HG03342 (cell line): ENCODE measurements around the gene PCGF1.
A peak's percentile ranks its signal among the peaks of the same experiment; 100 is the strongest.
"Not testable (repeated sequence)": the region's sequence is repeated elsewhere in the genome, so short reads cannot be mapped to it uniquely, and the experiment has no call there.

ENCODE experiments used
- ATAC-seq: cut with Tn5 transposase; IDR thresholded peaks from one replicate; pipeline ENCODE4 v1.9.1; 2021; ENCODE audit warnings: mild to moderate bottlenecking, moderate library complexity; ENCODE audit not compliant: unreplicated experiment

The PCGF1 gene

DNA sequence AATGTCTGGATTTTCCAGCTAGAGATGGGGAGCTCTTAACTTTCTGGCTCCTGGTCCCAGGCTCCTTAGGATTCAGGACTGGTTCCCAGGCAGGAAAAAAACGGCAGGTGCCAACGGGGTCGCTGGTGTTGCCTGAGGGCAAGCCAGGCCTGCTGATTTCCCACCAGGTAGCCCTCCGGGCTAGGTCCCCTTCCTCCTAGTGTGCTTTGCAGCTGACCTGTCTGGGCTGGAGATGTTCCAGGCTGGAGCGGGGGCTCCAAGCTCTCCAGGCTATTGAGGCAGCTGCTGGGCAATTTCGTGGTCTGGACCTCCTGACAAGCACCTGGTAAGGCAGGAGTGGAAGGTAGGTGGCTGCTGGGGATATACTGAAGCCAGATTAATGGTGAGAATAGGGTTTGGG lies 33.0 kb downstream of the PCGF1 start:
- ATAC-seq, result no peak

DNA sequence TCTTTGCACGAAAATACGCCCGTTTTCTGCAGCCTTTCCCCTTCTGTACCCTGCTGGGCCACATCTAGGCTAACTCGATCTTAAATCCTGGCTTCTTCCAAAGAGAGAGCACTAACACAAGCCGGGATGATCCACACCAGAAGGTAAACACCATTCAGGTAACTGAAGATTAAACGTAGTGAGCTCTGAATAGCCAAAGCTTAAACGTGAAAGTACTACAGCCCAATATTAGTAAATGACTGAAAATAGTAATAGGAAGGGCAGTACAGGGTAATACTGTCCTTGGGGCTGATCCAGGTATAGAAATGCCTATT lies 34.6 kb downstream of the PCGF1 start:
- ATAC-seq, result no peak

DNA sequence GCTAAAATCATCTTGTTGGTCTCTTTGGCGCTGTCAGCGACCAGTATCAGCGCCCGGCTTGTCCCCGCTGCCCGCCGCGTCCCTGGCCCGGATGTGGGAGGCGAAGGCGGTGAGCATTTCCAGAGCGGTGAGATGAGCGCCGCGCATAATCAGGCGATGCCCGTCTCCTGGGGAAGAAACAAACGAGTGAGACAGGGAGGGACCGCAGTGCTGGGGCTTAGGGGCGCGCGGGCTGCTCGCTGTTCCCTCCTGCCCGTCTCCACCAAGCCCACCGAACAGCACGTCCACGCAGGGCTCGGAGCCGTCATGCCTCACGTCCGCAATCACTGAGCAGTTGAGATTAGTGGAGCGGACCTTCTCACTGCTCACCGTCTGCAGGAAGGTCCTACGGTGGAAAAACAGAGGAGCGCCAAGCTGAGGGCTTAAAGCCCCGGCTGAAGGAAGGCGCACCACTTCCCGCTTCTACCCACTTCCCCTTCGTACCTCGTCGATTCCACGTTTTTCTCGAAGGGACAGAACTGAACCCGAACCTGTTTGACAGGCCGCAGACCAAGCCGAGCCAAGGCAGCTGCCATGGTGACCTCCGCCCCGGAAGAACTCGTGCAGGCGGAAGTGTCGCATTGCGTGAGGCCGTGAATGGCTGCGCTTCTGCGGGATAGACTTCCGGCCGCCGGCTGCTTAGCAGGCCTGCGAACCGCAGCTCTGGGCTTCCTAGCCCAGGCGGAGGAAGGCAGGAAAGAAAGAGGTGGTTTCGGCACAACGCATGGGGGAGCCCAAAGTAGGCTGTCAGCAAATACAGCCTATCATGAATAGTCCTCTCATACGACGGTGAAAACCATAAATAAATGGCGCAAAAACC lies 35.2 kb downstream of the PCGF1 start, which contains the start of gene MRPL53:
TSS of gene MRPL53 (minus strand) at position 595 of the 859 bp plus-strand sequence. CDS start at position 575, 20 bp downstream.
- peak; percentile 81 for ATAC-seq

DNA sequence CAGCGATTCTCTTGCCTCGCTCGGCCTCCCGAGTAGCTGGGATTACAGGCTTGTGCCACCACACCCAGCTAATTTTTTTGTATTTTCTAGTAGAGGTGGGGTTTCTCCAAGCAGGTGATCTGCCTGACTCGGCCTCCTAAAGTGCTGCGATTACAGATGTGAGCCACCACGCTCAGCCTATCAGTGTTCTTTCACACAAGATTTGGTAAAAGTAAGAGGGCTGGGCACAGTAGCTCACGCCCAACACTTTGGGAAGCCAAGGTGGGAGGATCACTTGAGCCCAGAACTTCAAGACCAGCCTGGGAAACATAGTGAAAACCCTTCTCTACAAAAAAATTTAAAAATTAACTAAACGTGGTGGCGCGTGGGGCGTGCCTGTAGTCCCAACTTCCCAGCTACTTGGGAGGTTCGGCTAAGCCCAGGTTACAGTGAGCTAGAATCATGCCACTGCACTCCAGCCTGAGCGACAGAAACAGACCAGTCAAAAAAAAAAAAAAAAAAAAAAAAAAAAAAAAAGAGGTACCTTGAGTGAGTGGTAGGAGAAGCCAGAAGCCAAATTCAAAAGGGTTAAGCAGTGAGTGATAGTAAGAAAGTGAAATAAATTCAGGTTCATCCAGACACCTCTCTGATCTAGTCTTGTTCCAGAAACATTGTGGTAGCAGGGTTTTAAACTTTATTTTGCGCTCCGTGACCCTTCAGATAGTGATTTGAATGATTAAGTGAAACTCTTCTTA lies 36.0 kb downstream of the PCGF1 start:
- no peak for ATAC-seq

DNA sequence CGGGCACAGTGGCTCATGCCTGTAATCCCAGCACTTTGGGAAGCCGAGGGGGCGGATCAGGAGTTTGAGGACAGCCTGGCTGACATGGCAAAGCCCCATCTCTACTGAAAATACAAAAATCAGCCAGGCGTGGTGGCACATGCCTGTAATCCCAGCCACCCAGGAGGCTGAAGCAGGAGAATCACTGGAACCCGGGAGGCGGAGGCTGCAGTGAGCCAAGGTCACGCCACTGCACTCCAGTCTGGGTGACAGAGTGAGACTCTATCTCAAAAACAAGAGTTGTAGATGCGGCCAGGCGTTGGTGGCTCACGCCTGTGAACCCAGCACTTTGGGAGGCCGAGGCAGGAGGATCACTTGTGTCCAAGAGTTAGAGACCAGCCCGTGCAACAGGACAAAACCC lies 36.8 kb downstream of the PCGF1 start:
- ATAC-seq, result not testable (repeated sequence)

DNA sequence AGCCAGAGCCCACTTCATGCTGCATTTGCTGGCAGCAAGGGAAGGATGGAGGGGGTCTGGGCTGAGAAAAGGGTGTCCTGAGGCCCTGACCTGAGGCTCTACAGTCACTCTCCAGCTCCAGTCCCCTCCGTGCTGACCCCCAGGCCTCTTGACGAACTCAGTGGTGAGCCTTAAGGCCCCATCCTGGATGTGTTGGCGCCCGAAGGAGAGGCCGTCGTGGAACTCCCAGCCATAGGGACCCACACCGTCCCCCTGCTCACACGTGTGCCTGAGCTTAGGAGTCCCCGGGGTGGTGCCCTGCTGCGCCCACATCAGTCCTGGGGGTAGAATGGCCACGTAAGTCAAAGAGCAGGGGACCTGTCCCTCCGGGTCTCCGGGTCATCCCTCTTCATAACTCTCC lies 43.1 kb downstream of the PCGF1 start:
- ATAC-seq, result no peak

DNA sequence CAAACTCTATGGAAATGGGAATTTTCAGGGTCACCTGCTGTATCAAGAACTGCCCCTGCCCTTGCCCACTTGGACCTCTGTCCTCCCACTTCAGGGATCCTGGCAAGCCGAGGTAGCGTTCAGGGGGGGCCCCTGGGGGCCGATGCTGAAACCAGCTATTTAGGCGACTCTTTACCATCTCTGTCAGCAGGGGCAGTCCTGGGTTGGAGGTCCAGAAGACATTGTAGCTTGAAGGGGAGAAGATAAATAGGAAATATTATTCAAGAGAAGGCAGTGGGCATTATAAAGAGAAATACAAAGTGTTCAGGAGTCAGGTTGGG lies 44.7 kb downstream of the PCGF1 start:
- ATAC-seq, result no peak

DNA sequence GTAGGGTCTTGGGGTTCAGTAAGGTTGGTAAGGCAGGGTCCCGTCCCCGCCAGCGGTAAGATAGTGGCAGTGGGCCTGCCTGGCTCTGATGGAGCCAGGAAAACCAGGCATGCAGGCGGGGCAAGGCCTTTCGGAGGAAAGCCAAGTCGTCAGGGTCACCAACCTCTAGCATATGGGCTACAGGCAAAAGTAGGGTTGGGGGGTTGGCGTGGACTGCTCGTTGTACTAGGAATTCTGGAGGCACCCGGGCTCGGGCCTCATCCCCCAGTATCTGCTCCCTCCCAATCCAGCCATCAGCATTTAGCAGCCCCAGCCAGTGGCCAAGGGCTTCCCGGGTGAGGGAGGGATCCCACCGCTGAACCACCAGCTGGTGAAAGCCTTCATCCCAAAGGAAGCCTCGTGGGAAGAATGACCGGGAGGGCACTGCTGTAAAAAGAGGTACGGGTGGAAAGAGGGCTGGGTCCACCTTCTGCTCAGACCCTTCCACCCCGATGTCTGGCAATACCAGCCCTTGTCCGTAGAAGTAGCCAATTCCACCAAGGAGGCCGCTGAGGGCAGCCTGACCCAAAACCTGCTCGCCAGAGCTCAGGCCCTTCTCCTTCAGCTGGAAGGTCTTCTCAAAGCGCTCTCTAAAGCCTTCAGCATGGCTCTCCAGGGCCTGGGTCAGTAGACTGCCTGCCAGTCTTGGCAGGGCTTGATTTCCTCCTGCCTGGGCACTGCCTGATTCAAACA lies 45.3 kb downstream of the PCGF1 start:
- no peak for ATAC-seq

DNA sequence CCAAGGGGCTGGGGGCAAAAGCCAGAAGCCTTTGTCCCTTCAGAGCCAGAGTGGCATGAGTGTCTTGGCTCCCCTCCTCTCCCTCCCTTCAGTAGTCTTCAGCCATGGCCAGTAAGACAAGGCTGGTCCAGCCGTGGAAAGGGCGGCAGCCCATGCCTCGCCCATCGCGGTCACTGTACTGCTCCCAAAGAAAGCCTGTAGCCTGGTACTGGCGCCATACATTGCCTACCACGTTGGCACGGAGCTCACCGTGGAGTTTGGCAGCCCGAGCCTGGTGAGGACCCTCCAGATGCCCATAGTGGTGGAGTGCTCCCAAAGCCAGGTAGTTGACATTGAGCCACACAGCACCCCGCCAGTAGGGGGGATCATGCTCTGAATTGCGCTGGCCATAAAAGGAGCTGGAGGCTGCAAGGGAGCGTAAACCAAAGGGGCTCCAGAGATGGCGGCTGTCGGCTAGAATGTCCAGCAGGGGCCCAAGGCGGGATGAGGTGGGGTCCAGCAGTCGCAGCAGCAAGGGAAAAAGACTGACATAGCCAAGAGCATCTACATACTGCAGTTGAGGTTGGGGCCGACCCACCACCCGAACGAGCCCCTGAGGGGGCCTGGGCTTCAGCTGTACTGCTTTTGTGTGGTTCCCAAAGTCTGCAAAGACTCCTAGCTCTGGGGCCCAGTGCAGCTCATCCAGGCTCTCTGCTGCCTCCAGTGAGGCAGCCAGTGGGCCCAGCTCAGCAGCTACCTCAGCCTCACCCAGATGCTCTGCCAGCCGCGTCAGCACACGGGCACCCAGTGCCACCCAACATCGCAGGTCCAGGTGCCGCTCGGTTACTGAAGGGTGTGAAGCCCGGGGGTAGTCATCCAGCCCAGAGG lies 46.1 kb downstream of the PCGF1 start:
- ATAC-seq, result no peak

DNA sequence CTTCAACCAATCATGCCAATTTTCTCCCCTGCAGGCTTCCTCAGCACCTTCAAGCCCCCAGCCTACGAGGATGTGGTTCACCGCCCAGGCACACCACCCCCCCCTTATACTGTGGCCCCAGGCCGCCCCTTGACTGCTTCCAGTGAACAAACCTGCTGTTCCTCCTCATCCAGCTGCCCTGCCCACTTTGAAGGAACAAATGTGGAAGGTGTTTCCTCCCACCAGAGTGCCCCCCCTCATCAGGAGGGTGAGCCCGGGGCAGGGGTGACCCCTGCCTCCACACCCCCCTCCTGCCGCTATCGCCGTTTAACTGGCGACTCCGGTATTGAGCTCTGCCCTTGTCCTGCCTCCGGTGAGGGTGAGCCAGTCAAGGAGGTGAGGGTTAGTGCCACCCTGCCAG lies 47.3 kb downstream of the PCGF1 start:
- not testable (repeated sequence) for ATAC-seq

DNA sequence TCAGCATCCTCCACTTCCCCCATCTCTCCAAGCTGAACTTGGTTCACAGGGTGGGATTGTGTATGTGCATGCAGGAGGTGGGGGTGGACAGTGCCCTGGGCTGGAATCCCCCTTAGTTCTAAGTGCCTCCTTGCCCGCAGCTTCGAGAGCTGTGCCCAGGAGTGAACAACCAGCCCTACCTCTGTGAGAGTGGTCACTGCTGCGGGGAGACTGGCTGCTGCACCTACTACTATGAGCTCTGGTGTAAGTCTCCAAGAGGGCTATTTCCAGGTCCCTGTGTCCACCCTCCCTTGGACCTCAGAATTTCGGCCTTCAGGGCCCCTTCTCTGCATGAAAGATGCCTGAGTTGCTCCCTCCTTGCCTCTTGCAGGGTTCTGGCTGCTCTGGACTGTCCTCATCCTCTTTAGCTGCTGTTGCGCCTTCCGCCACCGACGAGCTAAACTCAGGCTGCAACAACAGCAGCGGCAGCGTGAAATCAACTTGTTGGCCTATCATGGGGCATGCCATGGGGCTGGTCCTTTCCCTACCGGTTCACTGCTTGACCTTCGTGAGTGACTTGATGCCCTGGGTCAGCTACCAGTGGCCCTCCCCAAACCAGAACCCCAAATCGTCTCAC lies 47.9 kb downstream of the PCGF1 start:
- not testable (repeated sequence) for ATAC-seq

DNA sequence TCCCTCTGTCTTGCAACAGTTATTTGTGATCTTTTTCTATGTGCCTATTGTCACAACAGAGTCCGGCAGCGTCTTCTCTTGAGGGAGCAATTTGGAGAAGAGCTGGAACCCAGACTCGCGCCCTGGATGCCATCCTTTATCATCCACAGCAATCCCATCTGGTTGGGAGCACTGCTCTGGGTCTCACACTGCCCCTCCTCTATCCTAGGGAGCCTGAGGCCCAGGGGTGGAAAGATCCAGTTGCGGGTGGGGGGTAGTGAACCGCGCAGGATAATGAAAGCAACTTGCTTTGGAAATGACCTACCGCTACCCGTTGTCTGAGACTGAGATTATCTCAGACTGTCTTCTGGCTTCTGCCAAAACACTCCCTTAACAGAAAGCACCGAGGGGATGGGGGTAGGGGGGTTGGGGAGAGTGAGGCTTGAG lies 48.5 kb downstream of the PCGF1 start:
- no peak for ATAC-seq

DNA sequence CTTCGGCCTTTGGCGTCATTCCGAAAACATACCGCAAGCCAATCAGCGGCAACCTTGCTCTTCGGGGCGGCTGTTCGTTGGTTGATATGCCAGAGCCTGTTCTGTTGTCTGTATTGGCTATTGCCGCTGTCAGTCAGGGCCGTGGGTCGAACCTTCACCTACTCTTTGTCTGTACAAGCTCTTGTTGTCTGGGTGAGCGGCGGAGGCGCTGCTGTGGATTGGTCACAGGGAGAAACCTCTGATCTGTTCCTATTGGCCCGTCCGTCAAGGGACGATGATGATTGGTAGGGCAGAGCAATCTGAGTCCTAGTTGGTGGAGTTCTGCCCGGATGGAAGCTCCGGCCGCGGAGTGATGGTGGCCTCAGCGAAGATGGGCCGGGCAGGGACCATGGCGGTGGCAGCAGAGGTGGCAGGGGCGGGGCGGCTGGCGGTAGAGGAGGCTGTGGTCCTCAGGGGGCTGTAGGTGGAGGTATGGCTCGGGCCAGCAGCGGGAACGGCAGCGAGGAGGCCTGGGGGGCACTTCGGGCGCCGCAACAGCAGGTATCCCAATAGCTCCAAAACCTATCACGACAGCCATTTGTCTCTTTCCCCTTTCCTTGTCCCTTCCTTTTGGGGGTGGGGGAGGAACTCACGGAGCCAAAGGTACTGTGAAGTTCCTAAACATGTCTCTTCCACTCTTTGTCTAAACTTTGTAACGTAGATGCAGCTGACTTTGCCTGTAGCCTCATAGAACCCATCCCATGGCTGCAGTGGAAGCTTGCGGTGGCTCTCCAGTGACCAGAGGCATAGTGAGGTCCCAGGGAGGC lies 49.2 kb downstream of the PCGF1 start, which contains the start of gene WBP1:
TSS of gene WBP1 (plus strand) at position 307 of the 806 bp plus-strand sequence. CDS start at position 472, 165 bp downstream.
- ATAC-seq, result peak; percentile 83

DNA sequence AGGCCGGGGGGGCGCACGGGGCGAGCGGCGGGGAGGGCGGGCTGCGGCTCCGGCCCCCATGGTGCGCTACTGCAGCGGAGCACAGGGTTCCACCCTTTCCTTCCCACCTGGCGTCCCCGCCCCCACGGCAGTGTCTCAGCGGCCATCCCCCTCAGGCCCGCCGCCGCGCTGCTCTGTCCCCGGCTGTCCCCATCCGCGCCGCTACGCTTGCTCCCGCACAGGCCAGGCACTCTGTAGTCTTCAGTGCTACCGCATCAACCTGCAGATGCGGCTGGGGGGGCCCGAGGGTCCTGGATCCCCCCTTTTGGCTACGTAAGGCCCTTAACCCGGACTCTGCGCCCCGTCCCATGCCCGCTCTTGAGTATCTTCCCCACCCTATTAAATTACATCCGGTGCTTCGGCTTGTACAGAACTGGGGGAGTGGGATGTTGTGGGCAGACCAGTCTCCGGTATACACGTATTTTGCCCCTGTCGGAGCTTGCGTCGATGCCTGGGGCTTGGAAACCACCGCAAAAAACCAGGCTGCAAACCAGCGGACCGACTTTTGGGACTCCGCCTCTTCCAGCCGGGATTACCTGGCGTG lies 49.9 kb downstream of the PCGF1 start:
- ATAC-seq, result peak; percentile 26

DNA sequence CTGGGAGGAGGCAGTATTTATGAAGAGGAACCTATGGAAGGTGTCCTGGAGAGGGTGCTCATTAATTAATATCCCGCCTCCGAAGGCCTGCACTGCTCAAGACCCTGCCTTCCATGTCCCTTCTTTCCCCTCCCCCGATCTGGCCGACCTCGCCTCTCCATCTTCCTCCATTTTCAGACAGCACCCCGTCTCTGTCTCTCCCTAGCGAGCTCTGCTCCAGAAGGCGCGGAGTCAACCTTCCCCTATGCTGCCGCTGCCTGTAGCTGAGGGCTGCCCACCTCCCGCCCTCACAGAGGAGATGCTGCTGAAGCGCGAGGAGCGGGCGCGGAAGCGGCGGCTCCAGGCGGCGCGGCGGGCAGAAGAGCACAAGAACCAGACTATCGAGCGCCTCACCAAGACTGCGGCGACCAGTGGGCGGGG lies 50.4 kb downstream of the PCGF1 start:
- ATAC-seq, result no peak
